Measurements from ENCODE around the gene ZNF282. TPM values are rescaled to one million over a fixed set of nuclear protein-coding genes. Genes with fewer than 3 reads are reported as not detected.

Gene ZNF282
- total RNA-seq, 1 experiment from 2014 or later: 44.0 TPM

GRCh38 chr7:149202831-149203231, 7.5 kb downstream of the ZNF282 start:
- Mint-ChIP-seq H3K9me3 (ENCODE audit: unreplicated experiment) (no peaks in the 10 kb centered on the region), H3K27ac (ENCODE audit: unreplicated experiment) (no peak overlapping the region), H3K4me3 (ENCODE audit: unreplicated experiment) (no peak overlapping the region), H3K4me1 (ENCODE audit: low read depth, unreplicated experiment) (peaks cover 17% of the 10 kb centered on the region), H3K27me3 (ENCODE audit: insufficient read depth, unreplicated experiment) (no peaks in the 10 kb centered on the region), H3K36me3 (ENCODE audit: insufficient read depth, unreplicated experiment) (peaks cover 89% of the 10 kb centered on the region)
- intact Hi-C loops (cut with micrococcal nuclease; ENCODE audit: unreplicated experiment): no loop called here
- BruUV-seq (replicated peaks): no TSS peak
- Histone ChIP-seq H3K27me3 (replicated peaks; ENCODE audit: control insufficient read depth, insufficient read depth, low read length) (no peaks in the 10 kb centered on the region), H3K4me1 (peaks cover 11% of the 10 kb centered on the region), H3K36me3 (ENCODE audit: control insufficient read depth, insufficient read depth, low read length) (peaks cover 12% of the 10 kb centered on the region), H3K9me3 (no peaks in the 10 kb centered on the region), H3K4me3 (ENCODE audit: low read depth, low read length) (no peak overlapping the region)
- ChIA-PET CTCF (no interaction called here), POLR2A (no interaction called here)
- no peak for TF ChIP-seq CTCF (IDR thresholded peaks at IDR 0.05; ENCODE audit: insufficient read depth in 1 of 2, low read depth in 1 of 2, low read length in 1 of 2, severe bottlenecking in 1 of 2, unreplicated experiment in 1 of 2)
- no peak for DNase-seq

- Histone ChIP-seq H3K27me3 (replicated peaks; ENCODE audit: control insufficient read depth, insufficient read depth, low read length) (no peaks in the 10 kb centered on the region), H3K4me3 (ENCODE audit: low read depth, low read length) (no peak overlapping the region), H3K36me3 (ENCODE audit: control insufficient read depth, insufficient read depth, low read length) (peaks cover 6% of the 10 kb centered on the region), H3K9me3 (no peaks in the 10 kb centered on the region), H3K4me1 (peaks cover 11% of the 10 kb centered on the region)
- POLR2A ChIA-PET: interaction anchor here (0.6 kb wide), 1 partner anchor 27 kb away, joined by 5 read pairs; no protein-coding TSS in a partner anchor
- no peak overlapping the region for H3K4me3 Mint-ChIP-seq (ENCODE audit: unreplicated experiment)
- no peaks in the 10 kb centered on the region for H3K9me3 Mint-ChIP-seq (ENCODE audit: unreplicated experiment)
- peak in 1 of 2 experiments; percentile 49 for DNase-seq
- no TSS peak for BruUV-seq (replicated peaks)
- no peak for TF ChIP-seq CTCF (IDR thresholded peaks at IDR 0.05; ENCODE audit: insufficient read depth in 1 of 2, low read depth in 1 of 2, low read length in 1 of 2, severe bottlenecking in 1 of 2, unreplicated experiment in 1 of 2)
- H3K36me3 Mint-ChIP-seq (ENCODE audit: insufficient read depth, unreplicated experiment): peaks cover 91% of the 10 kb centered on the region
- CTCF ChIA-PET: no interaction called here
- intact Hi-C loops (cut with micrococcal nuclease; ENCODE audit: unreplicated experiment): no loop called here
- H3K4me1 Mint-ChIP-seq (ENCODE audit: low read depth, unreplicated experiment): peaks cover 17% of the 10 kb centered on the region
- H3K27me3 Mint-ChIP-seq (ENCODE audit: insufficient read depth, unreplicated experiment): no peaks in the 10 kb centered on the region
- H3K27ac Mint-ChIP-seq (ENCODE audit: unreplicated experiment): no peak overlapping the region
Observed at GRCh38 chr7:149205690-149206381, 10.5 kb downstream of the ZNF282 start.

GRCh38 chr7:149207324-149208035, 12.1 kb downstream of the ZNF282 start:
- POLR2A ChIA-PET: no interaction called here

More at GRCh38 chr7:149207324-149208035, 12.1 kb downstream of the ZNF282 start:
- Histone ChIP-seq H3K4me1 (peaks cover 11% of the 10 kb centered on the region), H3K36me3 (ENCODE audit: control insufficient read depth, insufficient read depth, low read length) (peaks cover 6% of the 10 kb centered on the region), H3K4me3 (ENCODE audit: low read depth, low read length) (no peak overlapping the region), H3K9me3 (no peaks in the 10 kb centered on the region), H3K27me3 (replicated peaks; ENCODE audit: control insufficient read depth, insufficient read depth, low read length) (no peaks in the 10 kb centered on the region)
- H3K27ac Mint-ChIP-seq (ENCODE audit: unreplicated experiment): no peak overlapping the region
- no peak overlapping the region for H3K4me3 Mint-ChIP-seq (ENCODE audit: unreplicated experiment)
- intact Hi-C loops (cut with micrococcal nuclease; ENCODE audit: unreplicated experiment): no loop called here
- no peaks in the 10 kb centered on the region for H3K9me3 Mint-ChIP-seq (ENCODE audit: unreplicated experiment)
- no peak for TF ChIP-seq CTCF (IDR thresholded peaks at IDR 0.05; ENCODE audit: insufficient read depth in 1 of 2, low read depth in 1 of 2, low read length in 1 of 2, severe bottlenecking in 1 of 2, unreplicated experiment in 1 of 2)
- no TSS peak for BruUV-seq (replicated peaks)
- CTCF ChIA-PET: no interaction called here
- H3K27me3 Mint-ChIP-seq (ENCODE audit: insufficient read depth, unreplicated experiment): no peaks in the 10 kb centered on the region
- peaks cover 17% of the 10 kb centered on the region for H3K4me1 Mint-ChIP-seq (ENCODE audit: low read depth, unreplicated experiment)
- DNase-seq: no peak
- H3K36me3 Mint-ChIP-seq (ENCODE audit: insufficient read depth, unreplicated experiment): peaks cover 91% of the 10 kb centered on the region

Data from Caco-2 (cell line).